Gastrocnemius medialis (tissue), 4 donors: Measurements from ENCODE around the gene DCLK2.

Experiments used
- POLR2A ChIP-seq, 2 donors: fragments of 450-650 bp; IDR thresholded peaks; one replicate each; pipeline ENCODE4 v1.6.1; 2017; ENCODE audit warnings: antibody characterized with exemption in 2 of 2, mild to moderate bottlenecking in 2 of 2, moderate library complexity in 2 of 2
- TF ChIP-seq, protein P1 (sequence below), 5 experiments: fragments of 450-650 bp in 3 of 5; fragments of 200-600 bp in 2 of 5; sonication (generic) in 2 of 5; IDR thresholded peaks in 4 of 5; conservative IDR thresholded peaks in 1 of 5; 1 replicate in 4 of 5; 2 replicates in 1 of 5; pipeline ENCODE4 v1.5.1; 2016 to 2019; ENCODE audit warnings: antibody characterized with exemption in 5 of 5, mild to moderate bottlenecking in 3 of 5, moderate library complexity in 3 of 5

DNA sequence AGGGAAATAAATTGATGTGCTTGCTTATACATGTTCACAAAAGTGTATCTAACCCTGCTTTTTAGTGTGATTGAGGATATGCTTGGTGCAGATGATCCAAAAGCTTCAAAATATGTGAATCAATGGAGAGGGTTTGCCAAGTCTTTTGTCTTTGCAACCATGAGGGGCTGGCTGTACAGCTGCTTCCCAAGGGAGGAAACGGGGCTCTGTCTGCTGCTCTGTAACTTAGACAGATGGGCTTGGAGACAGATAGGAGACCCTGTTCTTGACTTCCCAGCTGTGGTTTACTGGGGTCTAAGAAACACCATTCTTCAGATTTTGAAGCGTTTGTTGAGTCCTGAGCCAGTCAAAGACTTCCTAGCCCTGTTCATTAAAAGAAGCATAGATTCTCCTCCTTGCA lies 152.3 kb downstream of the DCLK2 start:
- TF ChIP-seq, protein P1, sequence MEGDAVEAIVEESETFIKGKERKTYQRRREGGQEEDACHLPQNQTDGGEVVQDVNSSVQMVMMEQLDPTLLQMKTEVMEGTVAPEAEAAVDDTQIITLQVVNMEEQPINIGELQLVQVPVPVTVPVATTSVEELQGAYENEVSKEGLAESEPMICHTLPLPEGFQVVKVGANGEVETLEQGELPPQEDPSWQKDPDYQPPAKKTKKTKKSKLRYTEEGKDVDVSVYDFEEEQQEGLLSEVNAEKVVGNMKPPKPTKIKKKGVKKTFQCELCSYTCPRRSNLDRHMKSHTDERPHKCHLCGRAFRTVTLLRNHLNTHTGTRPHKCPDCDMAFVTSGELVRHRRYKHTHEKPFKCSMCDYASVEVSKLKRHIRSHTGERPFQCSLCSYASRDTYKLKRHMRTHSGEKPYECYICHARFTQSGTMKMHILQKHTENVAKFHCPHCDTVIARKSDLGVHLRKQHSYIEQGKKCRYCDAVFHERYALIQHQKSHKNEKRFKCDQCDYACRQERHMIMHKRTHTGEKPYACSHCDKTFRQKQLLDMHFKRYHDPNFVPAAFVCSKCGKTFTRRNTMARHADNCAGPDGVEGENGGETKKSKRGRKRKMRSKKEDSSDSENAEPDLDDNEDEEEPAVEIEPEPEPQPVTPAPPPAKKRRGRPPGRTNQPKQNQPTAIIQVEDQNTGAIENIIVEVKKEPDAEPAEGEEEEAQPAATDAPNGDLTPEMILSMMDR (IDR thresholded peaks at IDR 0.05 in 4 of 5, conservative IDR thresholded peaks at IDR 0.05 in 1 of 5), result no peak
- no peak for TF ChIP-seq POLR2A (IDR thresholded peaks at IDR 0.05)
